HepG2 (cell line): ENCODE results near the gene RABGAP1L. TPM values are rescaled to one million over a fixed set of nuclear protein-coding genes. Genes with fewer than 3 reads are reported as not detected.

ENCODE experiments used
- ATAC-seq: fragments of 200-7000 bp; cut with Tn5 transposase; 3 replicates; pipeline ENCODE4 v1.9.1; 2020; ENCODE audit warnings: mild to moderate bottlenecking, moderate library complexity
- BruUV-seq: library from RNA; stranded (reverse); fragments of 400-500 nt; replicated peaks from 2 replicates; lab custom pipeline; 2021; lab: Mats Ljungman, UMichigan
- CTCF ChIA-PET: fragments of 300-600 bp; formaldehyde crosslinking; extraction: SDS; loops from one replicate; lab custom pipeline; 2021; ENCODE audit warnings: low total read pairs, inconsistent platforms, low intra/inter-chr PET ratio; lab: Yijun Ruan, JAX
- POLR2A ChIA-PET: fragments of 350-600 bp; sonication (Branson Sonifier 250); formaldehyde crosslinking; loops from one replicate; lab custom pipeline; 2020; ENCODE audit warnings: antibody characterized with exemption, inconsistent platforms; lab: Yijun Ruan, JAX
- DNase-seq: peaks from one replicate; pipeline ENCODE4 v3.0.0-alpha.2; 2015; ENCODE audit warnings: low spot score
- FAIRE-seq: peaks from 3 replicates; lab custom pipeline; 2011; peaks lifted over from hg19 to GRCh38; lab: Jason Lieb, UNC
- H2AFZ ChIP-seq: one replicate; pipeline ENCODE4 v1.6.1; 2011; ENCODE audit warnings: low read length, inconsistent platforms
- H3K27ac ChIP-seq: fragments of 300-600 bp; 3 replicates; pipeline ENCODE4 v1.8.0; 2011; ENCODE audit warnings: mixed run types, mild to moderate bottlenecking, mixed read lengths, low read length, inconsistent platforms; ENCODE audit not compliant: insufficient read depth; ENCODE audit errors: extremely low read length
- H3K27me3 ChIP-seq, 2 experiments: fragments of 200-600 bp in 1 of 2; 2 replicates in 1 of 2; 3 replicates in 1 of 2; pipeline versions ENCODE4 v1.6.0 to v1.8.0; 2011; ENCODE audit warnings: low read length in 2 of 2, mild to moderate bottlenecking in 2 of 2, moderate library complexity in 2 of 2, inconsistent platforms in 1 of 2; ENCODE audit not compliant: insufficient read depth in 2 of 2, control insufficient read depth in 1 of 2
- H3K36me3 ChIP-seq, 2 experiments: fragments of 200-600 bp in 1 of 2; replicated peaks in 1 of 2; 2 replicates in 1 of 2; 3 replicates in 1 of 2; pipeline versions ENCODE4 v1.5.1 to v1.8.0; 2011; ENCODE audit warnings: low read length in 2 of 2, inconsistent platforms in 1 of 2; ENCODE audit not compliant: insufficient read depth in 2 of 2, control insufficient read depth in 1 of 2
- H3K4me1 ChIP-seq: 2 replicates; pipeline ENCODE4 v1.5.1; 2012; ENCODE audit warnings: low read length, inconsistent platforms; ENCODE audit not compliant: insufficient read depth
- H3K4me2 ChIP-seq: 2 replicates; pipeline ENCODE4 v1.6.0; 2011; ENCODE audit warnings: low read depth, low read length, inconsistent platforms
- H3K4me3 ChIP-seq, 3 experiments: fragments of 200-600 bp in 1 of 3; sonication (generic), shearing (Covaris generic) in 1 of 3; replicated peaks in 1 of 3; 2 replicates each; pipeline ENCODE4 v1.5.1; 2011 to 2016; ENCODE audit warnings: low read length in 3 of 3, inconsistent platforms in 2 of 3, low read depth in 2 of 3, mild to moderate bottlenecking in 2 of 3, control low read depth in 1 of 3, mixed read lengths in 1 of 3; ENCODE audit not compliant: insufficient read depth in 1 of 3
- H3K79me2 ChIP-seq: one replicate; pipeline ENCODE4 v1.6.1; 2011; ENCODE audit warnings: low read length, inconsistent platforms; ENCODE audit not compliant: insufficient read depth
- H3K9ac ChIP-seq: 2 replicates; pipeline ENCODE4 v1.6.0; 2011; ENCODE audit warnings: mild to moderate bottlenecking, low read depth, low read length, inconsistent platforms; ENCODE audit not compliant: insufficient read depth
- H3K9me3 ChIP-seq: 2 replicates; pipeline ENCODE4 v1.5.1; 2012; ENCODE audit warnings: mild to moderate bottlenecking, low read length
- H4K20me1 ChIP-seq: 2 replicates; pipeline ENCODE4 v1.6.0; 2011; ENCODE audit warnings: inconsistent platforms, mild to moderate bottlenecking, low read length, moderate library complexity; ENCODE audit not compliant: insufficient read depth
- CTCF ChIP-seq: sonication (generic); formaldehyde crosslinking; IDR thresholded peaks from 2 replicates; pipeline ENCODE4 v1.5.0; 2020; ENCODE audit warnings: mild to moderate bottlenecking, missing genetic modification reagents, moderate library complexity
- GTF2F1 ChIP-seq: fragments of 150-350 bp; IDR thresholded peaks from 2 replicates; pipeline ENCODE4 v1.6.1; 2014; ENCODE audit warnings: low read length
- NFYB ChIP-seq: sonication (generic); formaldehyde crosslinking; IDR thresholded peaks from 2 replicates; pipeline ENCODE4 v1.4.0; 2020; ENCODE audit warnings: missing genetic modification reagents
- NR2F6 ChIP-seq, 2 experiments: IDR thresholded peaks; 2 replicates each; pipeline ENCODE4 v1.6.1; 2016; ENCODE audit warnings: antibody characterized with exemption in 1 of 2, mild to moderate bottlenecking in 1 of 2
- POGZ ChIP-seq: sonication (generic); formaldehyde crosslinking; IDR thresholded peaks from 2 replicates; pipeline ENCODE4 v1.4.0; 2020; ENCODE audit warnings: mild to moderate bottlenecking, missing genetic modification reagents
- PTBP1 ChIP-seq: fragments of 200-400 bp; formaldehyde crosslinking; IDR thresholded peaks from 2 replicates; pipeline ENCODE4 v1.6.1; 2018; ENCODE audit warnings: low read length, low read depth; ENCODE audit not compliant: poor library complexity, severe bottlenecking
- RELA ChIP-seq: sonication (generic); formaldehyde crosslinking; IDR thresholded peaks from 2 replicates; pipeline ENCODE4 v1.4.0; 2020; ENCODE audit warnings: missing genetic modification reagents
- SIN3A ChIP-seq: IDR thresholded peaks from 2 replicates; pipeline ENCODE4 v1.6.1; 2011; ENCODE audit warnings: low read depth, mild to moderate bottlenecking, control low read depth, low read length, borderline replicate concordance
- SMC3 ChIP-seq: IDR thresholded peaks from 2 replicates; pipeline ENCODE4 v1.6.1; 2011; ENCODE audit warnings: low read length, improper control_type of control experiment
- SRF ChIP-seq: IDR thresholded peaks from 2 replicates; pipeline ENCODE4 v1.6.1; 2011; ENCODE audit warnings: mild to moderate bottlenecking, low read depth, low read length, moderate library complexity
- SYNCRIP ChIP-seq: fragments of 200-400 bp; formaldehyde crosslinking; IDR thresholded peaks from 2 replicates; pipeline ENCODE4 v1.6.1; 2018; ENCODE audit warnings: mild to moderate bottlenecking, low read depth, low read length; ENCODE audit not compliant: insufficient read depth
- THAP7 ChIP-seq: sonication (generic); formaldehyde crosslinking; IDR thresholded peaks from 2 replicates; pipeline ENCODE4 v1.8.1; 2023; ENCODE audit warnings: mild to moderate bottlenecking, missing genetic modification reagents
- ZNF225 ChIP-seq: sonication (generic); formaldehyde crosslinking; IDR thresholded peaks from 2 replicates; pipeline ENCODE4 v1.4.0; 2020; ENCODE audit warnings: mild to moderate bottlenecking, missing genetic modification reagents
- ZNF282 ChIP-seq: fragments of 450-650 bp; IDR thresholded peaks from 2 replicates; pipeline ENCODE4 v1.6.1; 2018; ENCODE audit not compliant: partially characterized antibody
- ZNF317 ChIP-seq: sonication (generic); formaldehyde crosslinking; IDR thresholded peaks from 2 replicates; pipeline ENCODE4 v1.5.0; 2020; ENCODE audit warnings: mild to moderate bottlenecking, missing genetic modification reagents
- ZNF512 ChIP-seq: sonication (generic); formaldehyde crosslinking; IDR thresholded peaks from 2 replicates; pipeline ENCODE4 v1.4.0; 2020; ENCODE audit warnings: mild to moderate bottlenecking, missing genetic modification reagents
- ZNF556 ChIP-seq: sonication (generic); formaldehyde crosslinking; IDR thresholded peaks from 2 replicates; pipeline ENCODE4 v1.4.0; 2020; ENCODE audit warnings: mild to moderate bottlenecking, missing genetic modification reagents, borderline replicate concordance
- ZNF629 ChIP-seq: sonication (generic); formaldehyde crosslinking; conservative IDR thresholded peaks from 2 replicates; pipeline ENCODE4 v1.5.0; 2020; ENCODE audit warnings: missing genetic modification reagents
- ZNF777 ChIP-seq: sonication (generic); formaldehyde crosslinking; IDR thresholded peaks from 2 replicates; pipeline ENCODE4 v1.4.0; 2020; ENCODE audit warnings: missing genetic modification reagents
- WGBS: methylation state at CpG from one replicate; pipeline ENCODE4 v1.1.6; 2017; ENCODE audit warnings: low lambda C conversion rate; 5-methylcytosine and 5-hydroxymethylcytosine counted together
- in situ Hi-C: cut with HindIII; loops from 2 replicates; pipeline ENCODE4 v1.10.0; 2017; ENCODE audit warnings: low pct_unique_long_range_greater_than_20kb; ENCODE audit not compliant: extremely low pct_ligation_motif_present
- intact Hi-C: fragments of 100-400 bp; cut with micrococcal nuclease; formaldehyde crosslinking; loops from one replicate; pipeline ENCODE4 v1.10.0; 2022; ENCODE audit not compliant: unreplicated experiment
- polyA plus RNA-seq, 8 experiments: library from polyadenylated mRNA; depleted of rRNA in 3 of 8; stranded (reverse) in 7 of 8; unstranded in 1 of 8; fragments of >200 nt; fragmentation: Illumina TruSeq in 4 of 8; extraction: Trizol in 4 of 8; gene quantifications; 2 replicates each; pipeline versions ENCODE4 v1.2.1 to v1.2.3, GENCODE V29; 2011 to 2016; ENCODE audit warnings: low read depth in 4 of 8, missing spikeins in 1 of 8, mixed read lengths in 1 of 8; ENCODE audit not compliant: insufficient read depth in 1 of 8
- total RNA-seq, 5 experiments: library from RNA; depleted of rRNA; stranded (reverse); fragments of >200 nt; fragmentation: Illumina TruSeq; extraction: Trizol; gene quantifications; 2 replicates each; pipeline ENCODE4 v1.2.3, GENCODE V29; 2016; ENCODE audit warnings: low read depth in 1 of 5

Gene RABGAP1L
- total and polyA plus RNA-seq, 2 of the 13 experiments (the other 11 are each of a cell fraction or from before 2014, with no cell fraction given) = 7.9 to 22.6 TPM

GRCh38 chr1:174743654-174744561, 584.6 kb downstream of the RABGAP1L start:
- in situ Hi-C loops = no loop called here
- Histone ChIP-seq H4K20me1 (no peaks in the 10 kb centered on the region), H3K4me3 (no peak overlapping the region), H3K9me3 (no peaks in the 10 kb centered on the region), H3K27ac (no peak overlapping the region), H3K9ac (no peak overlapping the region), H3K79me2 (no peaks in the 10 kb centered on the region), H3K27me3 (no peaks in the 10 kb centered on the region), H3K4me1 (peaks cover 6% of the 10 kb centered on the region; the same call in 1 of the 2 replicates), H3K36me3 (no peaks in the 10 kb centered on the region), H2AFZ (no peak overlapping the region), H3K4me2 (no peak overlapping the region)
- peak; percentile 35 for DNase-seq
- FAIRE-seq = peak; percentile 63
- ChIA-PET POLR2A (no interaction called here), CTCF (interaction anchor here (1.1 to 2.0 kb wide), 4 partner anchors 481 to 488 kb away, joined by 4 to 24 read pairs (median 6); no protein-coding TSS in a partner anchor)
- intact Hi-C loops = loop anchor here (1.0 kb wide), 2 partner anchors 482 to 486 kb away; no protein-coding TSS in a partner anchor
- ATAC-seq = no peak
- BruUV-seq = no TSS peak
- WGBS = 45% methylated on average over 4 of the region's 4 CpGs
- TF ChIP-seq SYNCRIP = no peak
- no peak for TF ChIP-seq THAP7 (CRISPR knock-in tag)
- TF ChIP-seq SIN3A = no peak
- TF ChIP-seq ZNF512 (CRISPR knock-in tag) = no peak
- no peak for TF ChIP-seq NR2F6 (IDR thresholded peaks at IDR 0.05)
- no peak for TF ChIP-seq NR2F6 (CRISPR knock-in tag; IDR thresholded peaks at IDR 0.05)
- TF ChIP-seq CTCF (CRISPR knock-in tag) = peak; percentile 52
- TF ChIP-seq SRF = no peak
- TF ChIP-seq ZNF629 = no peak
- TF ChIP-seq PTBP1 = no peak
- no peak for TF ChIP-seq GTF2F1
- no peak for TF ChIP-seq ZNF225
- no peak for TF ChIP-seq ZNF317
- TF ChIP-seq RELA = no peak
- no peak for TF ChIP-seq POGZ
- no peak for TF ChIP-seq ZNF282
- TF ChIP-seq ZNF777 (CRISPR knock-in tag) = no peak
- TF ChIP-seq NFYB = no peak
- peak; percentile 66 for TF ChIP-seq SMC3
- TF ChIP-seq ZNF556 (CRISPR knock-in tag) = no peak
